GM18526 (cell line): ENCODE measurements around the gene KIF25.

ENCODE experiments used
- POLR2A ChIP-seq: IDR thresholded peaks from 3 replicates; pipeline ENCODE4 v1.6.1; 2011; ENCODE audit not compliant: insufficient read length; ENCODE audit errors: extremely low read depth

KIF25 gene

GRCh38 chr6:168002804-168003203, 5.3 kb downstream of the KIF25 start:
- no peak for TF ChIP-seq POLR2A

GRCh38 chr6:168004023-168004422, 6.6 kb downstream of the KIF25 start:
- no peak for TF ChIP-seq POLR2A

GRCh38 chr6:168004945-168005344, 7.5 kb downstream of the KIF25 start:
- no peak for TF ChIP-seq POLR2A

- TF ChIP-seq POLR2A, result no peak
These were observed 8.3 kb downstream of the KIF25 start for GRCh38 chr6:168005796-168006195.

GRCh38 chr6:168007592-168008338, 10.3 kb downstream of the KIF25 start:
- TF ChIP-seq POLR2A, result no peak

- no peak for TF ChIP-seq POLR2A
These were observed 11.9 kb downstream of the KIF25 start for GRCh38 chr6:168009331-168009730.

GRCh38 chr6:168011291-168011690, 13.8 kb downstream of the KIF25 start:
- no peak for TF ChIP-seq POLR2A

GRCh38 chr6:168012431-168013249, 15.2 kb downstream of the KIF25 start:
- TF ChIP-seq POLR2A, result no peak

- no peak for TF ChIP-seq POLR2A
These were observed 15.9 kb downstream of the KIF25 start for GRCh38 chr6:168013250-168013915.

- no peak for TF ChIP-seq POLR2A
These were observed 17.0 kb downstream of the KIF25 start for GRCh38 chr6:168014428-168014827.

- no peak for TF ChIP-seq POLR2A
These were observed 17.5 kb downstream of the KIF25 start for GRCh38 chr6:168015009-168015408.

GRCh38 chr6:168015482-168016175, 18.2 kb downstream of the KIF25 start:
- no peak for TF ChIP-seq POLR2A

GRCh38 chr6:168016176-168016620, 18.7 kb downstream of the KIF25 start:
- no peak for TF ChIP-seq POLR2A

GRCh38 chr6:168016721-168017525, 19.5 kb downstream of the KIF25 start:
- no peak for TF ChIP-seq POLR2A
